Superior temporal gyrus (tissue), 1 donor: ENCODE data around the gene DPP10.

Experiments used
- DNase-seq: peaks from one replicate; pipeline ENCODE4 v3.0.0-alpha.2; 2016; ENCODE audit errors: extremely low spot score

Gene DPP10

DNA sequence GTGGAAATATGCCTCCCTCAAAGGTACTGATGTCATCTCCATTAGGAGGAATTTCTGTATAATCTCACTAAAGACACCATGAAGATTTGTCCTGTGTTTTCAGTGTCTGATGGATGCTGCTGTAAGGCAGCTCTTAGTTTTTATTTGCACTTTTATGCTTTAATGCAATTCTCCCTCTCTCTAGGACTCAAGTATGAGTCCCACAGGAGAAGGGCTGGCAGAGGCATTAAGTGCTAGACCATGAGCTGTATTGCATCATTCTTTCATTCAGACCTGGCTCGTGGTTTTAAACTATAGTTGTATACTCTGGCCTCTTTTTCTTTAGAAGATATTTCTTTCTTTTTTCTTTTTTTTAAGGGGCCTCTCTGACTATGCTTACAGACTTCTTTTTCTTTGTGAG is 805.6 kb downstream of the DPP10 start:
- no peak for DNase-seq

GRCh38 chr2:115277366-115277765 is 834.9 kb downstream of the DPP10 start:
- DNase-seq = no peak

DNA sequence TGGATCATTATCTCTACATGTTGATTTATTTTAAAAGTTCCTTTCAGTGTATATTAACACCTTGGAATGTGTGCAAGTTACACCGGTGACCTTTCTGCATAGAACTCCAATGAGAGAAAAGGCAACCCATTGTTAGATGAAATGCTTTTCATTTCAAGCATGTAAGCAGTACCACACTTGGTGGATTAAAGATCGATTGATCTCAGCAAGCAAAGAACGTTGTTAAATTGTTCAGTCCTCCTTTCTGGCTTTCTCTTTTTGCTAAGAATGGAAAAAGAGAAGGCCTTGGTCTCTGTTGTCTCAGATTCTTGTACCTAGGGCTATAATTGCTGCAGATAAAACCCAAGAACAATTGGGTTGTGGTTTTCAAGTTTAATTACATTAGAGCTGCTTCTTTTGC is 843.0 kb downstream of the DPP10 start:
- DNase-seq = no peak

DNA sequence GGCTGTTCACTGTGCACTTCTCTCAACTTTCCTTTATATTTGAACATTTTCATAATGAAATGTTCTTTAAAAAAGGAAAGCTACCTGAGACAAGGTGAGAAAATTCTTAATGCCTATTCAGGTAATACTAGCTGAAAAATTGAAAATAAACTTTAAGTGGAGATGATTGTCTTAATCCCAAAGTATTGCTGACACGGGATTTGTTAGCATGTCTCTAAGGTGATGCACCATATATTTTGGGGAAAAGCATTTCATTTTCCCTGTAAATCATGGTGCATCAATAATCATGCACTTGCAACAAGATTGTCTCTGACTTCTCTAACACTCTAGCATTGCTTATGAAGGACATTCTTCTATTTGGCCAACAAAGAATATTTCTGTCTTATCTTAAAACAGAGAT is 848.0 kb downstream of the DPP10 start:
- no peak for DNase-seq

DNA sequence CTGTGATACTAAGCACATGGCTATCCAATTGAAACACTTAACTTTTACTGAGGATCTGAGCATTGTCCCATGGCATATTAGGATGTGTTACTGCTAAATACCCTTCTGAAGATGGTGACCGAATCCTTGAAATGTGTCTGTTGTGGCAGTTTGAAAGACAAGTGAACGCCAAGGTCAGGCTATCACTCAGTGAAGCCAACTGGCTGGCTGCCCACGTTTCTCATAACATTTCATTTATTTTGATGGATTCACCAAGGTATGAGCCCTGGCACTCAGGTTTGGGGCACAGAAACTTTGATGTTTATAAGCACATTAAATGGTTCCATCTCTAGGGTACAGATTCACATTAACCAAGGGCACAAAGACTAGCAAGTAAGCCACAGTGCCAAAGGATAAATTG is 850.3 kb downstream of the DPP10 start:
- DNase-seq = no peak

DNA sequence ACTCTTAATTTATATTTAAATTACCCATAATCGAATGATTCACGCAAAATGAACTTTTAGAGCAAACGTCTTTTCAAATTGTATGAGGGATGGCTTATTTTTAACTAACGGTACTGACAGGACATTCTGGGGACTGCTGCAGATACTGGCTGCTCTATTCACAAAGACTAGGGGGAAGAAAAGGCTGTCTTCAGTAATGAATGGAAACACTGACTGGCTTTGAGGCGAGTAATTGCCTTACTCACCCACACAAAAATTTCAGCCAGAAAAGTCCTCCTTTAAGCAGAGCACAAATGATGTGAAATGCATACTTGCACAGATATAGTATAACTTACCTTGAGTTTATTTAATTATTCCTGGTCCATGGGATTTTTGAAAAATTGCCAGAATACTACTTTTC is 852.6 kb downstream of the DPP10 start:
- DNase-seq = no peak

- DNase-seq = no peak
Measured at GRCh38 chr2:115297056-115297455, 854.6 kb downstream of the DPP10 start.

DNA sequence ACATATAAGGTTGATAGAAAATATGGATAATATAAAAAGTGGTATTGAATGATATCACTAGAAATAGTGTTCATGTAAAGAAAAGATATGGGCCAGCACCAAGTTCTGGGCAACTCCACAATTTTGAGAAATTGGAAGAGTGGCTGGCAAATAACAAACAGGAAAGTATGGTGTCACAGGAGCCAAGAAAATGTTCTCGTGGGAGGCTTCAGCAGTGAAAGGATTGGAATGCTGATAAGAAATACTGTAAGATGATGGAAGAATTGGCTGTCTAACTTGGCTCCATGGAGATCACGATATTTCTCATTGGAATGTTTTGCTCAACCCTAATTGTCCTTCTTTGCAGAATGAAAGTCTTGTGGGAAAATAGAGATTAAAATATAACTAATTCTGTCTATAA is 856.8 kb downstream of the DPP10 start:
- peak; percentile 54 for DNase-seq

DNA sequence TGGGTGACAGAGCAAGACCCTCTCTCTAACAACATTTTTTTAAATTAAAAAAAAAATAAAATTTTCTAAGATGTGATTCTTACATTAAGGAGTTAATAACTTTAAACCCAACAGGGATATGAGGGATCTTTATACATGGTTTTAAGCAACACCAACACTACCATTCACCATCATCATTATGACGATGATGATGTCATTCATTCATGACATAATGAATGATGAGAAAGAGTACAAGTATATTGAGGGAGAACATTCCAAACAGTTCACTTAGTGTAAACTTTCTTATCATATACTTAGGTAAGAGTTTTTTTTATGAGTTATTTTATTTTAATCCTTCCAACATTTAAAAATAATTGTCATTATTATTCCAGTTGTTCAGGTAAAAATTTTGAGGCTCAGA is 863.3 kb downstream of the DPP10 start:
- no peak for DNase-seq

DNA sequence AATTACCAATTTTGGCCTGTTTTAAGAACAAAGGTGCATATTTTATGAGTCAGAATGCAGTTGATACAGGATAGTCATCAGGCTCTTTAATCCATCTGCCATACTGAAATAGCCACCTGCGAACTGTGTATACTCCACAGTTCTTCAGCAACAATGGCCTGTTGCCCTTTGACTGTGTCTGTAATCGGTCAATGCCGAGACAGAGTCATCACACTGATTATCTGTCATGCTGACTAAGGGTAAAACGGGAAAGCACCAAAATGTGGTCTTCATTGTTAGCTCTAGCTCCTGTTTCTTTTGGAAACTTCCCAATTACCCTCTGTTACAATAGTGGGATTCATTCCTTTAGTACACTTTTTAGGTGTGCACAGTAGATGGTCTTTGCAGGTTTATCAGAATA is 871.7 kb downstream of the DPP10 start:
- DNase-seq = no peak

GRCh38 chr2:115327061-115327460 is 884.6 kb downstream of the DPP10 start:
- DNase-seq = no peak

DNA sequence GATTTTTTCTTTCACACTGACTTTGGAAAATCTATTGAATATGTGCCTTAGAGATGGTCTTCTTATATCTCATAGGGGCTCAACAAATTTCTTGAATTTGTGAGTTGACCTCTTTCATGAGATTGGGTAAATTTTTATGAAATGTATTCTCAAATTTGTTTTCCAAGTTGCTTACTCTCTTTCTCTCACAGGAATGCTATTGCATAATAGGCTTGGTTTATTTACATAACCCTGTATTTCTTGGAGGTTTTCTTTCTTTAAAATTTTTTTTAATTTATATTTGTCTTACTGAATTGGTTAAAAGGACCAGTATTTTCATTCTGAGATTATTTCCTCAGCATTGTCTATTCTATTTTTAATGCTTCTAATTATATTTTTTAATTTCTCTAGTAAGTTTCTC is 917.1 kb downstream of the DPP10 start:
- no peak for DNase-seq

GRCh38 chr2:115364093-115364492 is 921.7 kb downstream of the DPP10 start:
- DNase-seq = no peak

- no peak for DNase-seq
Measured at GRCh38 chr2:115369400-115369799, 927.0 kb downstream of the DPP10 start.

DNA sequence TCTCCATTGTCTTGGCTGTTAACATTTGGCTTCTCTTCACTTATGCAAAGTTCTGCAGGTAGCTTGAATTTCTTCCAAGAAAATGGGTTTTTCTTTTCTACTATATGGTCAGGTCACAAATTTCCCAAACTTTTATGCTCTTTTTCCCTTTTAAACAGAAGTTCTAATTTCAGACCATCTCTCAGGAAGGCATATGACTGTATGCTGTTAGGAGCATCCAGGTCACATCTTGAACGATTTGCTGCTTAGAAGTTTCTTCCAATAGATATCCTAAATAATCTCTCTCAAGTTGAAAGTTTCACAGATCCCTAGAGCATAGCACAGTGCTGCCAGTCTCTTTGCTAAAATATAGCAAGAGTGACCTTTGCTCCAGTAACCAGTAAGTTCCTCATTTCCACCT is 932.5 kb downstream of the DPP10 start:
- DNase-seq = no peak

DNA sequence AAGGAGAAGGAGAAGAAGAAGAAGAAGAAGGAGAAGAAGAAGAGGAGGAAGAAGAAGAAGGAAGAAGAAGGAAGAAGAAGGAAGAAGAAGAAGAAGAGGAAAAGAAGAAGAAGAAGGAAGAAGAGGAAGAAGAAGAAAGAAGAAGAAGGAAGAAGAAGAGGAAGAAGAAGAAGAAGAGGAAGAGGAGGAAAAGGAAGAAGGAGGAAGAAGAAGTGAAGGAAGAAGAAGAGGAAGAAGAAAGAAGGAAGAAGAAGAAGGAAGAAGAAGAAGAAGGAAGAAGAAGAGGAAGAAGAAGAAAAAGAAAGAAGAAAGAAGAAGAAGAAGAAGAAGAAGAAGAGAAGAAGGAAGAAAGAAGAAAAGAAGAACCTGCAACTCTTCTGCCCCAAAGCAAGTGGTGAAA is 942.0 kb downstream of the DPP10 start:
- DNase-seq = no peak

DNA sequence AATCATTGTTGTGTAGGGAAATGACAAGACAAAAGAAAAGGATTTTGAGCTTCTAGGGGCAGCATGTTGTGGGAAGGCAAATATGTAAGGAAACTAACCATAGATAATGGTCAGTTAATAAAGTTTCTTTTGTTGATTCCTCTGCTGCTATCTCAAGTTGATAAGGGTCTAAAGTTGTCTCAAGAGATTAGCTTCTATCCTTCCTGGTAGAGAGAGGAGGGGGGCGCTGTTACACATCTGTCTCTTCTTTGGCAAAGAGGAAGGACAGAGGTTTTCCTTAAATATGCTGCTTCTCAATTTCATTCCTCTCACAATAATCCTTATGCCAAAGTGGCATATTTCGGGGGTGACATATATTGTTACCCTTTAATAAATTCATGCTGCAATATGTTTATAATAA is 944.0 kb downstream of the DPP10 start:
- no peak for DNase-seq

GRCh38 chr2:115389024-115389423 is 946.6 kb downstream of the DPP10 start:
- no peak for DNase-seq

GRCh38 chr2:115389898-115390565 is 947.6 kb downstream of the DPP10 start:
- DNase-seq = no peak

- DNase-seq = no peak
Measured at GRCh38 chr2:115396579-115396978, 954.1 kb downstream of the DPP10 start.

GRCh38 chr2:115400940-115401339 is 958.5 kb downstream of the DPP10 start:
- DNase-seq = no peak

DNA sequence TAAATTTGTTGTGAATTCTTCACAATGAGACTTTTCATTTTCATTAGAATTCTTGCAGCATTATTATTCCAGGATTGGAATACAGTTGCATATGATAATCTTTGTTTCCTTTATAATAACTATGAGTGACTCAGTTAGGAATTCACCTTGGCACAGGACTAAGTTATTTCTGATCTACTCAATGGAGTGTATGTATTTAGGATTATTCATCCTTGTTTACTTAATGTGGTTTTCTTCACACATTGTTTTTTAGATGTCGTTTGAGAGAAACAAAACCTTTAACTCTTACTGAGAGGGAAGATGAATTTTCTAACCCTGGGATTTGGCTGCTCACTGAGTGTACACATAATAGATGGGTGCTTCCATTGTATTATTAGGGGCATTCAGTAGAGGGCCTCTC is 970.1 kb downstream of the DPP10 start:
- no peak for DNase-seq

GRCh38 chr2:115413791-115414190 is 971.4 kb downstream of the DPP10 start:
- DNase-seq = no peak

GRCh38 chr2:115414466-115414865 is 972.0 kb downstream of the DPP10 start:
- no peak for DNase-seq
